AG09319 (cell line): Measurements from ENCODE around the gene SLC9B2.

Experiments used
- DNase-seq: peaks from one replicate; pipeline ENCODE4 v3.0.0-alpha.2; 2010; ENCODE audit warnings: low read depth; ENCODE audit errors: extremely low read depth
- CTCF ChIP-seq: IDR thresholded peaks from 2 replicates; pipeline ENCODE4 v1.5.1; 2011; ENCODE audit warnings: low read depth, mild to moderate bottlenecking, inconsistent platforms, low read length, moderate library complexity

The SLC9B2 gene

GRCh38 chr4:102988429-102989020, 88.0 kb downstream of the SLC9B2 start:
- no peak for TF ChIP-seq CTCF
- DNase-seq = no peak

GRCh38 chr4:102981005-102981404, 95.6 kb downstream of the SLC9B2 start:
- DNase-seq = no peak
- no peak for TF ChIP-seq CTCF
